ENCODE data around the gene SECISBP2L.

GRCh38 chr15:49042165-49042564 lies 4.1 kb downstream of the SECISBP2L start:
- TF ChIP-seq POLR2A (IDR thresholded peaks at IDR 0.05) = no peak
- TF ChIP-seq CTCF (IDR thresholded peaks at IDR 0.05) = no peak
